ENCODE results near the gene MCRIP2. TPM values are rescaled to one million over a fixed set of nuclear protein-coding genes. Genes with fewer than 3 reads are reported as not detected.

MCRIP2 gene
- total RNA-seq, 1 experiment from 2014 or later: 20.9 TPM

DNA sequence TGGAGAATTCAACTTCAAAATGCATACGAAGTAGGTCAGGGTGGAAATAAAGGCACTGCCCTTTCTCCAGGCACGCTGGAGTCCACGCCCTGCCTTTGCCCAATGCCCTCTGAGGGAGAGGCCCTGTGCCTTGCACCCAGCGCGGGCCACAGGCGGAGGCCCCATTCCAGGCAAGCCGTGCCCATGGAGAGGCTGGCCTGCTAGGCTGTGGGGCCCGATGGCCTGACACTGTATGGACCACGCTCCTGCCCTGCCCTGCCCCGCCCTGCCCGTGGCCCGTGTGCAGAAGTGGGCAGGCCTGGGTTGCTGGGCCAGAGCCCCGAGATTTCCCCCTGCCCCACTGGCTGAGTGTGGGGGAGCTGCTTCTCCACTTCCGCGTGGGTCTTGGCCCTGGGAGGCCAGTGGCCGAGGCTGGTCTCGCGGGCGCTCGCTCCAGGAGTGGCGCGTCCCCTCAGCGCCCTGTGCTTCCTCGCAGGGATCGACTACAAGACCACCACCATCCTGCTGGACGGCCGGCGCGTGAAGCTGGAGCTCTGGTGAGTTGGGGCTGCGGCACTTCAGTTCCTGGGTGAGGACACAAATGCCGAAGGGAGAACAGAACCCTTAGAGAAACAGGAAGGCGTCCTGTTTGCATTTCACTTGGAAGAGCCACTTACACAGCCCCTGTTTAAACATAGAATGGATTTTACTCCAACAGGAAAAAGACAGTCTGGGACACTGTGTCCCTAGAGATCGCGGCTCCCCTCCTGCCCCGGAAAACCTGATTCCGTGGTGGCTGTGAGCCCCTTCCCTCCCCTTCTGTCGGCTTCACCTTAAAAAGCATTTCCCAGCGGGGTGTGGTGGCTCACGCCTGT is 24.7 kb upstream of the MCRIP2 start:
- no peak for DNase-seq (ENCODE audit: low read depth)

DNA sequence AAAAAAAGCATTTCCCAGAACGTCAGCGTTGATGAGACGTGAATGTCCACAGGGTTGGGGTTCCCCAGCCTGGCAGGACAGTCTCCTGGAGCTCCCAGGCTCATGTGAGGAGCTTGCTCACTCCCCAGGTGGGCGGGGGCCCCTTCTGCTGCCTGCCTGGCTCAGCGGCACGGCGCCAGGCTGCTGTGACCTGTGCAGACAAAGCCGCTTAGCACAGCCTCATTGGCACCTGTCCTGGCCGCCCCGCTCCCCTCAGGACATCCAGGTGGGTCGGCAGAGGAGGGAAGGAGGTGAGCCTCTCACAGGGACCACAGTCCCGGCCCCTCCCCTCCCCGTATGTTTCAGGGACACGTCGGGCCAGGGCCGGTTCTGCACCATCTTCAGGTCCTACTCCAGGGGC is 23.8 kb upstream of the MCRIP2 start:
- no peak for DNase-seq (ENCODE audit: low read depth)

DNA sequence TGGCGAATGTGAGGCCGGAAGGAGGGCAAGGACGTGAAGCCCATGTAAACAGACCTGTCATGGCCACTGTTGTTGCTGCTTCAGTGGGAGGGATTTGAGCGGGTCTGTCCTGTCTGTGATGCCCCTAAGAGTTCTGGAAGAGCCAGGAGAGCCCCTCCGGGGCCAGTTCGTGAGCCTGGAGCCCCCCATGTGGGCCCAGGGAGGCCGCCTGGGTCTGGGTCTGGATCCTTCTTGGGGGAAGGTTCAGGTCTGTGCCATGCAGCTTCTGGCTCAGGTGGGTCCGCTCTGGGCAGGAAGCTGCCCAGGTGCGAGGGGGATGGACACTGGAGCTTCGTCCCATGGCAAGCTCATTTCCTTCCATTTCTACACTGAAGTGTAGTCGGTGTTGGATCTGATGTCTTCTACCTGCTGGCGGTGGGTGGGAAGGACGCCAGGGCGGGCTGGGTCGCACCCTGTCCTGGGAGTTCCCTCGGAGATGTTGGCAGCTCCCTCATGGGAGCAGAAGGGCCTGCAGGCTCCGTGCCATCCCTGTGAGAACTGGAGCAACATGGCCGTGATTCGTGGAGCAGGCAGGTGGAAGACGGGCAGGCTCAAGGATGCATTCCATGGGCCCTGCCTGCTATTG is 22.0 kb upstream of the MCRIP2 start:
- DNase-seq (ENCODE audit: low read depth): no peak

DNA sequence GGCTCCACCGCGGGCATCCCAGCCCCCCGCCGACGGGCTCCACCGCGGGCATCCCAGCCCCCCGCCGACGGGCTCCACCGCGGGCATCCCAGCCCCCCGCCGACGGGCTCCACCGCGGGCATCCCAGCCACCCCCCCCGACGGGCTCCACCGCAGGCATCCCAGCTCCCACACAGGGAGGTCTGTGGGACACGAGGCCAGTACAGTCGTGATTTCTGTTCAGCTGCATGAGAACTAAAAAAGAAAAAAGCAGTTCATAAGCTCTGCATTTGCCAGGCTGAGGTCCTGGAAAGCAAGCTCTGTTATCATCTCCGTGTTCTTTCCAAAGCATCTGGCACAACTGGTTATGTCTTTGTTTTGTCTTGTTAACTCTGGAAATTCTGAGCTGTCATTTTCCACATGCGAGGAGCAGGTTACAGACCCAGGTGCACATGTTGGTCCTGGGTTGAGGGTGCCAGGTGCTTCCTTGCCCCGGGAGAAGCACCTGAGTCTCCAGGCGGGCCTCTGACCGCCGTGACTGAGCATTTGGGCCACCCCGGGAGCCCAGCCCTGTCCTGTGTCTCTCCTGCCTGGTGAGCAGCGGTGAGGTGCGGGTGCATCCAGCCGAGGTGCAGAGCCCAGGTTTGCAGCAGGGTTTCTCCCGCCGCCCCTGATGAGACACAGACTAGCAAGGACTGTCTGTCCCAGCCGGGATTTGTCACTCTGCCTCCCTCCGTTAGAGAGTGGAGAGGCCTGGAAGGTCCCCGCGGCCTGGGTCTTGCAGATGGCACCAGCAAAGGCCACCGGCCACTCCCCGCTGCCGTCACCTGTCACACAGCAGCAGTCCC is 20.7 kb upstream of the MCRIP2 start:
- DNase-seq (ENCODE audit: low read depth): no peak

DNA sequence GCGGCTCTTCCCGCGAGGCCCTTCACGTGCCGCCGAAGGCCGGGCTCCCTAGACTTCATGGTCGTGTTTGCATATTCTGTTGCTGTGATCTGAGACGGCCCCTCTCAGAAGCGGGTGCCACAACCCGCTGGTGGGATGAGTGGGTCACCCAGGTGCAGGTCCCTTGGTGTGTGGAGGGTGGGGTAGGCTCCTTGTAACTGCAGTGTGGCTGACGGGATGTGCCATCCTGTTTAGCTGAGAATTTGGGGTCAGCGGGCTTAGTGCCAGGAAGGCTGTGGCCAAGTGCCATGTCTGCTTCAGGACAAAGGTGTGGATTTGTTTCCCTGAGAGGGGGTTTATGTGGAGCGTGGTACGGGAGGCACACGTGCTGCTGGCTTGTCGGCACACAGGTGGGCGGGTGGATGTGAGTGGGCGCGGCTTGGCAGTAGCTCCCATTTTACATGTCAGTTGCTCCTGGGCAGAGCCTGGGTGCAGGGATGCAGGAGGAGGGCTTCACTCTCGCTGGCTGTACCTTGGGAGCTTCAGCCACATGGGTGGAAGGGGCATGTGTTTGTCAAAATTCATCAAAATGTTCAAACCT is 20.0 kb upstream of the MCRIP2 start:
- no peak for DNase-seq (ENCODE audit: low read depth)

DNA sequence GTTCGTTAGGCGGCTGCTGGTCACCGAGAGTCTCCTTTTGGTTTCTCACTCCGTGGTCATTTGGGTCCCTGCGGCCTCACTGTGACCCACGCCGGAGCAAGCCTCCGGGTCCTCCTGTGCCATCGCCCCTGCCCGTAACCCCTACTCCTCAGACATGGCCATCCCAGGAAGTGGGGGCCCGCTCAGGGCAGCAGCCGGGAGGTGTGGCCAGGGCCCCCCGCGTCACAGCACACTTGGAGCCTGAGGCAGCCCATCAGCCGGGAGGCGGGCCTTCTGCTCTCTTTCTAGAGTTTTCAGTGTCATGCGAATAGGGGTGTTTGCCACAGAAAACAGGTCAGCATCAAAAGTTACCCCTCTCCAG is 18.7 kb upstream of the MCRIP2 start:
- DNase-seq (ENCODE audit: low read depth): no peak

DNA sequence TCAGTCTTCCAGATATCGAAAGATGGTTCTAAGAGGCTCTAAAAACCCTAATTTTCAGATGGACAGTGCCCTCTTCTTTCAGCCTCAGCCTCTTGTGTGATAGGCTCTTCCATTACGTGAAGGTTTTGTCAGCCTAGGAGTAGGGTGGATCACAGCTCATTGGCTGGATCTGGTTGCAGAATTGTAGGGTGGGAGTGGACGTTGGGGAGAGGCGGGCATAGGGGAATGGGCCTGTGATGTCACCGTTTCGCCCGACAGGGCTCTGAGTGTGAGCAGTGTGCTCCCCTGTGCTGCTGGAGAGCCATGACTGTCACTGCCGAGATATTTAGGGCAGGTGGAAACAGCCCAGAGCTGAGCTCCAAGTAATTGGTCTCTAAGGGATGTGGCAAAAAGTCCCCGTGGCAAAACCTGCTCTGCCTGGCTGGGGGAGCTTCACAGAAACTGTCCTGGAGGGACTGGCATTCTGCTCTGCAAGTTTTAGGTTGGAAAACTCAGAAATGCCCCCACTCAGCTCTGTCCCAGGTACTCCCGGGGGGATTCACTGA is 17.0 kb upstream of the MCRIP2 start:
- no peak for DNase-seq (ENCODE audit: low read depth)

DNA sequence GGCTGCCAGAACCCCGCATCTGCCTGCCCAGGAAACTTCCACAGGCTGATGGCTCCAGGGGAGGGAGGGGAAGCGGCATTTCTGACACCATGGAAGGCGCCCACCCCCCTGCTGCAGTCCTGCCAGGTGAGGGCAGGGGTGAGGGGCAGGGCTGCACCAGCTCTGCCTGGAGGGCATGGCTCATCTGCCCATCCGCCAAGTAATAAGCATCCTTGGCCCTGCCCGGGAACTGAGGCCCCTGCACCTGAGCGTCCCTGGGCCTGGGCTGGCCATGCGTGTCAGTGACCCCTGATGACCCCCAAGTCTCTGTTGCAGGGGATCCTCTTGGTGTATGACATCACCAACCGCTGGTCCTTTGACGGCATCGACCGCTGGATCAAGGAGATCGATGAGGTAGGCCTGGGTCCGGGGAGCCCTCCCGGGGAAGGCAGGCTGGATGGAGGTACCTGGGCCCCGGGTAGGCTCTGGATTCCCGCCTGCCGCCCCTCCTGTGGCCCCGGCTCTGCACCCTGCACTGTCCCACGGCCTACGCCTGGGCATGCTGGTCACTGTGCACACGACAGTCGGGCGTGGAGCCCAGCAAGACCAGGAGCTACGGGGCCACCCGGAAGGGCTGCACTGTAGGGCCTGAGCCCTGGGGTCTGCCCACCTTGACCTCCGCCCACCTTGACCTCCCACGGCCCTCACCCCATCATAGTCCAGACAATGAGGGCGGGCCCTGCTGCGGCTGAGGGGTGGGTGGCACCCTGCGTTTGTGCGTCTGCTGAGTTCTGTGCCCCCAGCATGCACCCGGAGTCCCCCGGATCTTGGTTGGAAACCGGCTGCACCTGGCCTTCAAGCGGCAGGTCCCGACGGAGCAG is 16.3 kb upstream of the MCRIP2 start:
- DNase-seq (ENCODE audit: low read depth): no peak

DNA sequence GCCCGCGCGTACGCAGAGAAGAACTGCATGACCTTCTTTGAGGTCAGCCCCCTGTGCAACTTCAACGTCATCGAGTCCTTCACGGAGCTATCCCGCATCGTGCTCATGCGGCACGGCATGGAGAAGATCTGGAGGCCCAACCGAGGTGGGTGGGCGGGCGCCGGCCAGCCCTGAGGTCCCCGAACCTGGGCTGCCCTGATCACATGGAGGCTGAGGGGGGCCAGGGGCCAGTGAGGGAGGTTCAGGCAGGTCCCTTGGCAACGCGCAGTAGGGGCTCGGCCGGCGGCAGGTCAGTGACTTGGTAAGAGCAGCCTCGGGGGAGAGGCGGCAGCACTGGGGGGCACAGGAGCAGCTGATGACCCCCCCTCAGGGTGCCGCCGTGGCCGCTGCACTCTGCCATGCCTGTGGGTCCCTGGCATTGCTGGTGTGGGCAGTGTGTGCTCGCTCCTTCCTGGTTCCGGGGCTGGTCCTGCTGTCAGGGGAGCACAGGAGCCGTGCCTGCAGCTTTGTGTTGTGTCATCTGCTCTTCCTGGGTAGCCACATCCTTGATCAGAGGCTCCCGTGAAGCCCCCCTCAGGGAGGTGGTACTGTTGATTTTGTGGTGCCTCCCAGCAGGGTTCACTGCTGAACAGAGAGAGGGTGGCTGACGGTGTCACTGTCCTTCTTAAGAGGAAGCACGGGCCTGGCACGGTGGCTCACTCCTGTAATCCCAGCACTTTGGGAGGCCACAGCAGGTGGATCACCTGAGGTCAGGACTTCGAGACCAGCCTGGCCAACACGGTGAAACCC is 15.5 kb upstream of the MCRIP2 start:
- DNase-seq (ENCODE audit: low read depth): no peak

DNA sequence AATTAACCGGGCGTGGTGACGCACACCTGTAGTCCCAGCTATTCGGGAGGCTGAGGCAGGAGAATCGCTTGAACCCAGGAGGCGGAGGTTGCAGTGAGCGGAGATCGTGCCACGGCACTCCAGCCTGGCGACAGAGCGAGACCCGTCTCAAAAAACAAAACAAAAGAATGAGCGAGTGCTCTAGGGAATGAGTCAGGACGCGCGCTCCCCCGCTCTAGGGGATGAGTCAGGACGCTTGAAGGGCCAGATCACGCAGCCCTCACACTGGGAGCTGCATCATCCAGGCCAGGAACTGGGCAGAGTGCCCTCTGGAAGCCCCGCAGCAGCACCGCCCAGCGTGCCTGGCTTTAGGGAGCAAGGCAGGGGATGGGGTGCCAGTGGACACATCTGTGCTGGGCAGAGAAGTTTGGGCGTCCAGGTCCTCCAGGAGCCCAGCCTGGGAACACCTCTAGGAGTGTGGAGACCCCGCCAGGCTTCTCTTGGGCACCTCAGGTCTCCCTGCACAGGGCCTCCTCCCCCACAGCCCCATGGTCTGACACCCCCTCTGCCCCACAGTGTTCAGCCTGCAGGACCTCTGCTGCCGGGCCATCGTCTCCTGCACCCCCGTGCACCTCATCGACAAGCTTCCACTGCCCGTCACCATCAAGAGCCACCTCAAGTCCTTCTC is 14.7 kb upstream of the MCRIP2 start:
- peak; percentile 98 for DNase-seq (ENCODE audit: low read depth)

DNA sequence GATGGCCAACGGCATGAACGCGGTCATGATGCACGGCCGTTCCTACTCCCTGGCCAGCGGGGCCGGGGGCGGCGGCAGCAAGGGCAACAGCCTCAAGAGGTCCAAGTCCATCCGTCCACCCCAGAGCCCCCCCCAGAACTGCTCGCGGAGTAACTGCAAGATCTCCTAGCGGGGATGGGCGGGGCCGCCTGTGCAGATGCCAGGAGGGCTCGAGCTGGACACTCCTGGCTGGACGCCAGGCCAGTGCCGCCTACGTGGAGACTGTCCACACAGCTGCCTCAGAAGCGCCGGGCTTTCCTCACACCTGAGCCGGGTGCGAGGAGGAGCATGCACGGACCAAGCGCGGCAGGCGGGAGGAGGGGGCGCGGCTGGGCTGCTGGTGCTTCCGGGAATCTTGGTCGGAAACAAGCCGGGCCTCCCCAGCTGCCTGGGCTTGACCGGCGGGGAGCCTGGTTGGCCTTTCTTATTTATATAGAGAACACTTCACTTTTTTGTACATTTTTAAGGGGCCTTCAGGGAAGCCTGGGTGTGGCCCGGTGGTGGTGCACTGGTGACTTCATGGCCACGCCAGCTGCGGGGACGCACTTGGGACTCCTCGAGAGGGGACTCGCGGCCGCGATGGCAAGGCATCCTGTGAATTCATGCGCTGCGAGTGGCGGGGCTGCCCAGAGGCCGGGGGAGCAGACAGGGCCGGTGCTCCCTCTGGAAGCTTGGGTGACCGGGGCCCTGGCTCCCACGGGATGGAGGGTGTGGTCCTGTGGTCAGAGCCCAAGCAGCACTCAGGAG is 14.0 kb upstream of the MCRIP2 start:
- DNase-seq (ENCODE audit: low read depth): peak; percentile 36

DNA sequence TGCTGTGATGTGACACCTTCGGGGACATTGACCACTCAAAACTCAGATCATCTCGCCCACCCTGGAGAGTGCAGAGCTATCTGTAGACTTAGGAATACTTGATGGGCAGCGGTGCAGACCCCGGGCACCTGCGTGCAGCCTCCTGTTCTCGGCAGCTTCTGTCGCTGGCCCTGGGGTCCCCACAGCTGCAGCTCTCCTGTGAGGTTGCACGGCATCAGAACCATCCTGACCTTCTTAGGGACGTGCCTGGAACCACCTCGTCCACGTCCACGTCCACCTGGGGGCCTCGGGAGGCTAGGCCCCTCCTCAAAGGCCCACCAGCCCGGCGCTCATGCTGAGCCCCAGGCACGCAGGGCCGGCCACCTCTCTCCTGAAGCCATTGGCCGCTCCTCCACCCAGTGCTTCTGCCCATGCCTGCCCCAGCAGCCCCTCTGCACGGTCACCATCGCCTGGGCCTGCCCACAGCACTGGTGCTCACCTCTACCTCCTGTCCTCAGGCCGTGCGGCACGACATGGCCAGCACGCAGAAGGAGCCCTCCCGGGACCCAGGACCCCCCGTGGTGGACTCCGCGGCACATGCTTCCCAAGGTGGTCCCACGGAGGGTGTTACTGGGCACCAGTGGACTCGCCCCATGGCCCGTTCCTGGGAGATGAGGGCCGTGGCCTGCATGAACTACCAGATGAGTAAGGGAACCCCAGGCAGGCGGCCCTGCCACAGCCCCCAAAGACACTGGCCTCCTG is 13.1 kb upstream of the MCRIP2 start:
- DNase-seq (ENCODE audit: low read depth): no peak

DNA sequence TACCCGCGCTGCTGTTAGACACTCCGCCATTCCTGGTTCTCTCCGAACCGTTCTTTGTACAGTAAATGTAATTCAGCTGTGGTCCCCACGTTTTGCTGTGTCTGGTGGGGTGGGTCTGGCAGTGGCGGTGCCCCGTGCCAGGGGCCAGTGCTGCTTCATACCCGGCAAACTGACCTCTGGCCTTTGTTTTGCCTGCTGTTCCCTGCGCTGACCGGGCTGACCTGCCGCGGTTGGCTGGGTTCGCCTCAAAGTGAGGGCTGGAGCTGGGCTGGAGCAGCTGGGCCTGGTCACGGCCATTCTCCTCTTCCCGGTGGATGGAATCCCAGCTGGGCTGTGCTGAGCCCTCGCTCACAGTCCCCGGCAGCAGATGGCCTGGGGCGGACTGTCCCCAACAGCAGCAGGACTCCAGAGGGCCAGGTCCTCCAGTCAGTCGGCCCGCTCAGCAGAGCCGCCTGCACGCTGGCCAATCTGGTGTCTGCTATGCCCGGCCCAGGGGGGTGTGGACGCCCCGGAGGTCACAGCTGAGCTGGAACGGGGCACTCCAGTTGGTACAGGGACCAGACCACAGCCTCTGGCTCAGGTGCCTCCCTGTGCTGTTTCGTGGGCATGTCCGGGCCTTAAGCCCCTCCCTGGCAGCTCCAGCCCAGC is 12.3 kb upstream of the MCRIP2 start:
- DNase-seq (ENCODE audit: low read depth): no peak

DNA sequence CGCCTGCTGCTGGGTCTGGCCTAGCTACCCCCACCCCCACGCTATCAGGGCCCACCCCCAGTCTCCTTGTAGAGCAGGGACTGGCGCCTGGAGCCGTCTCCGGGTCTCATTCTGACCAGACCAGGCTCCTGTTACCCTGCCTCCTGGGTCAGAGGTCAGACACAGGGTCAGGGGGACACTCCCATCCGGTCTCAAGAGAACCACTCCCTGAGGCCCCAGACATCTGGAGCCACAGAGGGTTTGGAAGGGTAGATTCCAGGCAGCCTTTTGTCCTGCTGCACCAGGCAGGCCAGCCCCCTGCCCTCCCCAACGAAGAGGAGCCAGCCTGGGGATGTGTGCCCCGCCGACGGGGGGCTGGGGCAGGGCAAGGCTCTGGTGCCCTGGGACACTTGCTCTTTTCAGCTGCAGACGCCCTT is 11.8 kb upstream of the MCRIP2 start:
- DNase-seq (ENCODE audit: low read depth): no peak

DNA sequence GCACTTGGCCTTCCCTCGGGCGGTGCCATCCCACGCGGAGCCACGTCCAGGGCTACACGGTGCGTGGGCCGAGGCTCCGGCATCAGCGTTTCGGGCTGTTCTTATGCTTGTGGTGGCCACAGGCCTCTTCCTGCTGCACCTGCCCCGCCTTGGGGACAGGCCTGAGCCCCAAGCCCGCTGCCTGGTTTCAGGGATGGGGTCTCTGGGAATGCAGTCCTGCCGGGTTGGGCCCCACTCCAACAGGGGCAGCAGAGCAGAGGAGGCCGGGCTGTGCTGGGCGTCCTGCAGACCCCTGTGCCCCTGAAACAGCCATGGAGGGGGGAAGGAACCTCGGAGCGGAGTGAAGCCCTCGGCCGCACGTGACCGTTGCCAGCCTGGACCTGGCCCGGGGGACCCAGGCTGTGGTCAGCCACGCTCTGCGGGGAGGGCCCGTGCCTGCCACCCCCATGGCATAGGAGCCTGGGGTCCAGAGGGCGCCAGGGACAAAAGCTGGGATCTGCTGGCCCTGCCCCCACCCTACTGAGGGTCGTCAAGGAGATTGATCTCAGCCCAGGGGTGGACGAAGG is 11.3 kb upstream of the MCRIP2 start:
- DNase-seq (ENCODE audit: low read depth): no peak

DNA sequence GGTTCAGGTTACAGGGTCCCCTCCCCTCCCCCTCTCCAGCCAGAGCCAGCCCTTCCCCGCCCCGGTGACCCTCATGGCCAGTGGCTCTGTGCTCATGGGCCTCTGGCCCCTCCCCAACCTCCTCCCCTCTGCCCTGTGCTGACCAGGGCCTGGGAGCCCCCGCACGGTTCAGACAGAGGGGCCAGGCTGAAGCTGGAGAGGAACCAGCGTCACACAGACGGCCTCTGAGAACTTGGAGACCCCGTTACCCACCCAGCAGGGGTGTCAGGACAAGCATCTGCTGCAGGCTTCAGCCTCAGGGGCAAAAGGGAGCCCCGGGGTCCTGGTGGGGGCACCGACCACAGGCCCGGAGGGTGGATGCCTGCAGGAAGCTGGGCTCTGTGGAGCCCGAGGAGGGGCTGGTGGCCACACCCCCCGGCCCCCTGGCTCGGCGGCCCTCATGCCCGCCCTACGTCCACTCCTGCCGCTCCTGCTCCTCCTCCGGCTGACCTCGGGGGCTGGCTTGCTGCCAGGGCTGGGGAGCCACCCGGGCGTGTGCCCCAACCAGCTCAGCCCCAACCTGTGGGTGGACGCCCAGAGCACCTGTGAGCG is 10.7 kb upstream of the MCRIP2 start, which contains the start of gene WFIKKN1:
TSS of gene WFIKKN1 (plus strand) at position 171 of the 591 bp plus-strand sequence. CDS start at position 440, 269 bp downstream.
- no peak for DNase-seq (ENCODE audit: low read depth)
